Osteocyte (in vitro differentiated cells): ENCODE results near the gene TRAFD1. TPM values are rescaled to one million over a fixed set of nuclear protein-coding genes. Genes with fewer than 3 reads are reported as not detected.

ENCODE experiments used
- DNase-seq: peaks from one replicate; pipeline ENCODE4 v3.0.0; 2021; ENCODE audit warnings: mixed read lengths; ENCODE audit not compliant: unreplicated experiment; ENCODE audit errors: extremely low spot score
- H3K27ac Mint-ChIP-seq: one replicate; pipeline ENCODE4 v1.8.0; 2021; ENCODE audit warnings: mild to moderate bottlenecking, mixed read lengths; ENCODE audit not compliant: unreplicated experiment
- H3K27me3 Mint-ChIP-seq: one replicate; pipeline ENCODE4 v1.8.0; 2021; ENCODE audit warnings: mixed read lengths; ENCODE audit not compliant: unreplicated experiment
- H3K36me3 Mint-ChIP-seq: one replicate; pipeline ENCODE4 v1.8.0; 2021; ENCODE audit warnings: mixed read lengths; ENCODE audit not compliant: unreplicated experiment
- H3K4me1 Mint-ChIP-seq: one replicate; pipeline ENCODE4 v1.8.0; 2021; ENCODE audit warnings: mixed read lengths; ENCODE audit not compliant: unreplicated experiment
- H3K4me3 Mint-ChIP-seq: one replicate; pipeline ENCODE4 v1.8.0; 2021; ENCODE audit warnings: mild to moderate bottlenecking, moderate library complexity, mixed read lengths; ENCODE audit not compliant: unreplicated experiment
- H3K9me3 Mint-ChIP-seq: one replicate; pipeline ENCODE4 v1.8.0; 2021; ENCODE audit warnings: mixed read lengths; ENCODE audit not compliant: unreplicated experiment
- long read RNA-seq: library from polyadenylated mRNA; unstranded; transcript quantifications from one replicate; pipeline ENCODE4 v2.0.0, GENCODE V29; 2021
- total RNA-seq: library from RNA; stranded (reverse); gene quantifications from 2 replicates; pipeline ENCODE4 v1.2.1, GENCODE V29; 2021
- TF ChIP-seq, protein P1 (sequence below): fragments of 200-600 bp; sonication (generic); IDR thresholded peaks from 2 replicates; pipeline ENCODE4 v1.5.0; 2021; ENCODE audit warnings: antibody characterized with exemption, mild to moderate bottlenecking, moderate library complexity

The TRAFD1 gene, protein sequence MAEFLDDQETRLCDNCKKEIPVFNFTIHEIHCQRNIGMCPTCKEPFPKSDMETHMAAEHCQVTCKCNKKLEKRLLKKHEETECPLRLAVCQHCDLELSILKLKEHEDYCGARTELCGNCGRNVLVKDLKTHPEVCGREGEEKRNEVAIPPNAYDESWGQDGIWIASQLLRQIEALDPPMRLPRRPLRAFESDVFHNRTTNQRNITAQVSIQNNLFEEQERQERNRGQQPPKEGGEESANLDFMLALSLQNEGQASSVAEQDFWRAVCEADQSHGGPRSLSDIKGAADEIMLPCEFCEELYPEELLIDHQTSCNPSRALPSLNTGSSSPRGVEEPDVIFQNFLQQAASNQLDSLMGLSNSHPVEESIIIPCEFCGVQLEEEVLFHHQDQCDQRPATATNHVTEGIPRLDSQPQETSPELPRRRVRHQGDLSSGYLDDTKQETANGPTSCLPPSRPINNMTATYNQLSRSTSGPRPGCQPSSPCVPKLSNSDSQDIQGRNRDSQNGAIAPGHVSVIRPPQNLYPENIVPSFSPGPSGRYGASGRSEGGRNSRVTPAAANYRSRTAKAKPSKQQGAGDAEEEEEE
- 34.8 and 38.9 TPM in 2 replicates for total RNA-seq
- long read RNA-seq, transcript TRAFD1-202 (12 exons, 2,697 nt), result major isoform, 246 of 294 reads
- long read RNA-seq, partial matches to known transcripts, result 28 of 294 reads
- long read RNA-seq, other reads (novel, unspliced or antisense), result 20 of 294 reads

DNA sequence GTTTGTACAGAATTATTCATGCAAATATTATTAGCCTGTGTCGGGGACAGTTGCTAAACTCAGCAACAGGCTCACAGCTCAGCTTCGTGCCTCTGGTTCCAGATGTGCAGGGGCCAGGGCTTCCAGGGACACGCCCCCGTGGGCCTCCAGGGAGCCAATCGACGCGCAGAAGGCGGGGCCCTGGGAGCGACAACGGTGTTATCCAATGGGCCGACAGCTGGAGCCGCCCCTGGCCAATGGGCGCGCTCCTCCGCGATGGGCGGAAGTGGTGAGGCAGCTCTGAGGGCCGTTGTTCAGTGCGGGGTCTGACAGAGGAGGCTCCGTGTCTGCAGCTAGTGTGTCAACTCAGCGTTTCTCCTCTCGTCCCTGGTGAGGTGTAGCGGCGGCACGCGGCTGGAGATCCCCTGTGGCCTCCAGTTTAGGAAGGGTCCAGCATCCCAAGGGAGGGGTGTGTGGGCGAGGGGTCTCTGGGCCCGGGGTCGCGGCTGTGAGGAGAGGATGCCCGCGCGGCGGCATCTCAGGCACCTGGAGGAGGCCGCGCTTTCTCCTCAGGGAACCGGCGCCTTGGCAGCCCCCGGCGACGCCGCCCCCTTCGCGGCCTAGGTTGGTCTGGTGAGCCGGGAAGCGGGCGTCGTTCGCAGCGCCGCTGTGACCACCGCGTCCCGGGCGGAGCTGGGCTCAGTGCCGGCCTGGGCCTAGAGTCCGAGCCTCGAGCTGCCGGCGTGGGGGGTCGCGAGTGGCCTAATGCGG, at the start of gene TRAFD1:
TRAFD1 (plus strand) TSS at position 311 of the 750 bp plus-strand sequence. CDS start 4,963 bp downstream, outside the sequence.
- peak; percentile 99 for DNase-seq

GRCh38 chr12:112087055-112087850, 38.1 kb upstream of the TRAFD1 start:
- Mint-ChIP-seq H3K9me3 (no peaks in the 10 kb centered on the region), H3K36me3 (peaks cover 29% of the 10 kb centered on the region), H3K4me3 (no peak overlapping the region), H3K27ac (peak overlapping the region; percentile 2), H3K4me1 (no peaks in the 10 kb centered on the region), H3K27me3 (no peaks in the 10 kb centered on the region)
- TF ChIP-seq, protein P1, sequence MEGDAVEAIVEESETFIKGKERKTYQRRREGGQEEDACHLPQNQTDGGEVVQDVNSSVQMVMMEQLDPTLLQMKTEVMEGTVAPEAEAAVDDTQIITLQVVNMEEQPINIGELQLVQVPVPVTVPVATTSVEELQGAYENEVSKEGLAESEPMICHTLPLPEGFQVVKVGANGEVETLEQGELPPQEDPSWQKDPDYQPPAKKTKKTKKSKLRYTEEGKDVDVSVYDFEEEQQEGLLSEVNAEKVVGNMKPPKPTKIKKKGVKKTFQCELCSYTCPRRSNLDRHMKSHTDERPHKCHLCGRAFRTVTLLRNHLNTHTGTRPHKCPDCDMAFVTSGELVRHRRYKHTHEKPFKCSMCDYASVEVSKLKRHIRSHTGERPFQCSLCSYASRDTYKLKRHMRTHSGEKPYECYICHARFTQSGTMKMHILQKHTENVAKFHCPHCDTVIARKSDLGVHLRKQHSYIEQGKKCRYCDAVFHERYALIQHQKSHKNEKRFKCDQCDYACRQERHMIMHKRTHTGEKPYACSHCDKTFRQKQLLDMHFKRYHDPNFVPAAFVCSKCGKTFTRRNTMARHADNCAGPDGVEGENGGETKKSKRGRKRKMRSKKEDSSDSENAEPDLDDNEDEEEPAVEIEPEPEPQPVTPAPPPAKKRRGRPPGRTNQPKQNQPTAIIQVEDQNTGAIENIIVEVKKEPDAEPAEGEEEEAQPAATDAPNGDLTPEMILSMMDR, result peak; percentile 26
- no peak for DNase-seq

More for the DNA sequence above, at the start of gene TRAFD1:
- TF ChIP-seq, protein P1, result no peak
- Mint-ChIP-seq H3K4me3 (peak within 1 kb of the TSS; percentile 81), H3K9me3 (no peaks in the 10 kb centered on the region), H3K4me1 (peaks cover 50% of the 10 kb centered on the region), H3K27ac (peak within 1 kb of the TSS; percentile 85), H3K36me3 (no peaks in the 10 kb centered on the region), H3K27me3 (no peaks in the 10 kb centered on the region)

GRCh38 chr12:112087851-112088250, 37.5 kb upstream of the TRAFD1 start:
- DNase-seq, result no peak
- Mint-ChIP-seq H3K9me3 (no peaks in the 10 kb centered on the region), H3K36me3 (peaks cover 30% of the 10 kb centered on the region), H3K4me1 (no peaks in the 10 kb centered on the region), H3K4me3 (no peak overlapping the region), H3K27ac (no peak overlapping the region), H3K27me3 (no peaks in the 10 kb centered on the region)
- TF ChIP-seq, protein P1, result no peak

GRCh38 chr12:112091563-112091962, 33.8 kb upstream of the TRAFD1 start:
- peak; percentile 46 for DNase-seq
- Mint-ChIP-seq H3K9me3 (no peaks in the 10 kb centered on the region), H3K36me3 (peaks cover 24% of the 10 kb centered on the region), H3K27me3 (no peaks in the 10 kb centered on the region), H3K27ac (no peak overlapping the region), H3K4me3 (no peak overlapping the region), H3K4me1 (peaks cover 5% of the 10 kb centered on the region)
- TF ChIP-seq, protein P1, result no peak
